OCI-LY1 (cell line): Measurements from ENCODE around the gene MAGEL2.

Experiments used
- H2AFZ ChIP-seq: fragments of 200-600 bp; sonication (generic), shearing (Covaris generic); 2 replicates; pipeline ENCODE4 v1.6.0; 2014; ENCODE audit warnings: antibody characterized with exemption, mild to moderate bottlenecking, low read length
- H3F3A ChIP-seq: fragments of 200-600 bp; sonication (generic), shearing (Covaris generic); 2 replicates; pipeline ENCODE4 v1.6.0; 2014; ENCODE audit warnings: mild to moderate bottlenecking, antibody characterized with exemption, low read length, moderate library complexity; ENCODE audit not compliant: insufficient read depth
- H3K27ac ChIP-seq: fragments of 200-600 bp; sonication (generic); 2 replicates; pipeline ENCODE4 v1.5.1; 2014; ENCODE audit warnings: low read length, mixed run types, mild to moderate bottlenecking, low read depth; ENCODE audit not compliant: poor library complexity, severe bottlenecking
- H3K27me3 ChIP-seq: fragments of 200-600 bp; sonication (generic); 2 replicates; pipeline ENCODE4 v1.6.0; 2014; ENCODE audit warnings: antibody characterized with exemption, mild to moderate bottlenecking, low read length, moderate library complexity; ENCODE audit not compliant: insufficient read depth
- H3K36me3 ChIP-seq: fragments of 200-600 bp; sonication (generic); 2 replicates; pipeline ENCODE4 v1.6.1; 2014; ENCODE audit warnings: mild to moderate bottlenecking, antibody characterized with exemption, low read length, moderate library complexity, mixed read lengths; ENCODE audit not compliant: insufficient read depth
- H3K4me1 ChIP-seq: fragments of 200-600 bp; sonication (generic); 2 replicates; pipeline ENCODE4 v1.5.1; 2014; ENCODE audit warnings: mild to moderate bottlenecking, low read length, moderate library complexity; ENCODE audit not compliant: insufficient read depth, severe bottlenecking
- H3K4me2 ChIP-seq: fragments of 200-600 bp; sonication (generic), shearing (Covaris generic); 2 replicates; pipeline ENCODE4 v1.6.1; 2014; ENCODE audit warnings: low read length
- H3K4me3 ChIP-seq: fragments of 200-600 bp; sonication (generic); 2 replicates; pipeline ENCODE4 v1.5.1; 2014; ENCODE audit warnings: low read length, low read depth, mild to moderate bottlenecking, mixed read lengths; ENCODE audit not compliant: poor library complexity, severe bottlenecking
- H3K79me2 ChIP-seq: fragments of 200-600 bp; shearing (Covaris generic); 2 replicates; pipeline ENCODE4 v1.6.1; 2016; ENCODE audit warnings: mixed run types, low read length, mixed read lengths; ENCODE audit not compliant: insufficient read depth
- H3K9ac ChIP-seq: fragments of 200-600 bp; sonication (generic), shearing (Covaris generic); 2 replicates; pipeline ENCODE4 v1.6.1; 2014; ENCODE audit warnings: mild to moderate bottlenecking, low read length, mixed read lengths
- H3K9me2 ChIP-seq: fragments of 200-600 bp; sonication (generic), shearing (Covaris generic); 2 replicates; pipeline ENCODE4 v1.6.1; 2014; ENCODE audit warnings: low read depth, mild to moderate bottlenecking, low read length, mixed read lengths
- H3K9me3 ChIP-seq: fragments of 200-600 bp; shearing (Covaris generic); 2 replicates; pipeline ENCODE4 v1.6.1; 2014; ENCODE audit warnings: low read length, mixed read lengths
- H4K20me1 ChIP-seq: fragments of 200-600 bp; sonication (generic), shearing (Covaris generic); 2 replicates; pipeline ENCODE4 v1.6.0; 2016; ENCODE audit warnings: mild to moderate bottlenecking, low read length; ENCODE audit not compliant: insufficient read depth
- EZH2 ChIP-seq: fragments of 200-600 bp; sonication (generic), shearing (Covaris generic); IDR thresholded peaks from 2 replicates; pipeline ENCODE4 v1.8.0; 2017; ENCODE audit warnings: borderline replicate concordance, mixed run types, mild to moderate bottlenecking, antibody characterized with exemption, low read length, moderate library complexity, mixed read lengths
- TF ChIP-seq, protein P1 (sequence below): fragments of 200-600 bp; sonication (generic), shearing (Covaris generic); IDR thresholded peaks from 2 replicates; pipeline ENCODE4 v1.5.1; 2017; ENCODE audit warnings: mild to moderate bottlenecking, antibody characterized with exemption, low read length, moderate library complexity, mixed read lengths

The MAGEL2 gene

GRCh38 chr15:23616536-23616935, 31.1 kb downstream of the MAGEL2 start:
- Histone ChIP-seq H3K27me3 (no peaks in the 10 kb centered on the region), H3K9me3 (no peaks in the 10 kb centered on the region), H3K4me3 (no peak overlapping the region), H3K4me2 (no peak overlapping the region), H3K4me1 (no peaks in the 10 kb centered on the region), H3K79me2 (no peaks in the 10 kb centered on the region), H3K9me2 (no peaks in the 10 kb centered on the region), H3F3A (no peaks in the 10 kb centered on the region), H4K20me1 (no peaks in the 10 kb centered on the region), H2AFZ (no peak overlapping the region), H3K36me3 (no peaks in the 10 kb centered on the region), H3K9ac (no peak overlapping the region), H3K27ac (no peak overlapping the region)
- TF ChIP-seq EZH2, result no peak
- TF ChIP-seq, protein P1, sequence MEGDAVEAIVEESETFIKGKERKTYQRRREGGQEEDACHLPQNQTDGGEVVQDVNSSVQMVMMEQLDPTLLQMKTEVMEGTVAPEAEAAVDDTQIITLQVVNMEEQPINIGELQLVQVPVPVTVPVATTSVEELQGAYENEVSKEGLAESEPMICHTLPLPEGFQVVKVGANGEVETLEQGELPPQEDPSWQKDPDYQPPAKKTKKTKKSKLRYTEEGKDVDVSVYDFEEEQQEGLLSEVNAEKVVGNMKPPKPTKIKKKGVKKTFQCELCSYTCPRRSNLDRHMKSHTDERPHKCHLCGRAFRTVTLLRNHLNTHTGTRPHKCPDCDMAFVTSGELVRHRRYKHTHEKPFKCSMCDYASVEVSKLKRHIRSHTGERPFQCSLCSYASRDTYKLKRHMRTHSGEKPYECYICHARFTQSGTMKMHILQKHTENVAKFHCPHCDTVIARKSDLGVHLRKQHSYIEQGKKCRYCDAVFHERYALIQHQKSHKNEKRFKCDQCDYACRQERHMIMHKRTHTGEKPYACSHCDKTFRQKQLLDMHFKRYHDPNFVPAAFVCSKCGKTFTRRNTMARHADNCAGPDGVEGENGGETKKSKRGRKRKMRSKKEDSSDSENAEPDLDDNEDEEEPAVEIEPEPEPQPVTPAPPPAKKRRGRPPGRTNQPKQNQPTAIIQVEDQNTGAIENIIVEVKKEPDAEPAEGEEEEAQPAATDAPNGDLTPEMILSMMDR, result no peak

DNA sequence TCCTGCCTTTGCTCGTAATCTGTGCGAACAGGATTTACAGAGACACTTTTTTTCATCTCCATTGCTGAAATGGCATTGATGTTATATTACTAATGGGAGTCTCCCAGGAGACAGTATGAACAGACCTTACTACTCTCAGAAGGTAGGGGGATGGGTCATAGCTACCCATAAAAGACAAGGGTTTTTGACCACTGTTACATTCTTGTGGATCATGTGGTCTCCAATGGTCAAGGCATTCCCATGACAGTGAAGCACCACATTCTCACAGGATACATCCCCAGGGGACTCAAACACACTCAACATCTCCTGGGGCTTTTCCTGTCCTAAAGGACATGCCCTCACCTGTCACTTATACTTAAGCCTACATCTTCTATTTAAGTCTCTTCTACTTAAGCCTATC, 41.4 kb downstream of the MAGEL2 start:
- Histone ChIP-seq H3K79me2 (no peaks in the 10 kb centered on the region), H3K9me3 (no peaks in the 10 kb centered on the region), H4K20me1 (no peaks in the 10 kb centered on the region), H2AFZ (no peak overlapping the region), H3K9ac (no peak overlapping the region), H3K4me2 (no peak overlapping the region), H3K9me2 (no peaks in the 10 kb centered on the region), H3K4me3 (no peak overlapping the region), H3K27ac (no peak overlapping the region), H3K4me1 (no peaks in the 10 kb centered on the region), H3K27me3 (no peaks in the 10 kb centered on the region), H3F3A (no peaks in the 10 kb centered on the region), H3K36me3 (no peaks in the 10 kb centered on the region)
- TF ChIP-seq, protein P1, result no peak
- no peak for TF ChIP-seq EZH2

DNA sequence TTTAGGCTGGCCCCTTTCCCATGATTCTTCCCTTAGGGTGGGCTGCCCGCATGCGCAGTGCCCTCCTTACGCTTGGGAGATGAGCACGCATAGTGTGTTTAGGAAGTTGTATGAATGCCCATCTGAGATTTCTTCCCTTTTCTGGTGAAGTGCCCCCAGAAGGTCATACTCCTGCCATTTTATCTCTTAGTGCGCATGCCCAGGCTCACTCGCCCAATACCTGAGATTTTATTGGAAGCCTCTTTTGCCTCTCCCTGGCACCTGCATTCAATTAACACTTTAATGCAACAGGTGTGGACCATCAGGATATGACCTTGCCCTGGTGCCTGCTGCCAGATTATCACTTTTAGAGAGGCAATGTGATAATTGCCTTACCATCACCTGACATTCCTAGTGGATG, 45.5 kb downstream of the MAGEL2 start:
- no peak overlapping the region for H3K9ac ChIP-seq
- H4K20me1 ChIP-seq, result no peaks in the 10 kb centered on the region
- H3K4me2 ChIP-seq, result no peak overlapping the region
- no peaks in the 10 kb centered on the region for H3K9me3 ChIP-seq
- H3K9me2 ChIP-seq, result no peaks in the 10 kb centered on the region
- no peaks in the 10 kb centered on the region for H3F3A ChIP-seq
- H3K36me3 ChIP-seq, result no peaks in the 10 kb centered on the region
- H3K27me3 ChIP-seq, result no peaks in the 10 kb centered on the region
- TF ChIP-seq, protein P1, result no peak
- no peak for TF ChIP-seq EZH2
- H3K4me3 ChIP-seq, result no peak overlapping the region
- no peak overlapping the region for H2AFZ ChIP-seq
- H3K79me2 ChIP-seq, result no peaks in the 10 kb centered on the region
- H3K27ac ChIP-seq, result no peak overlapping the region
- H3K4me1 ChIP-seq, result no peaks in the 10 kb centered on the region
